ENCODE measurements around the gene RAET1E. TPM values are rescaled to one million over a fixed set of nuclear protein-coding genes. Genes with fewer than 3 reads are reported as not detected.

RAET1E gene
- total and polyA plus RNA-seq, 2 donors (not counting 3 experiments of a cell fraction or from before 2014, with no cell fraction given): 0.04 TPM; not detected in 1

- Histone ChIP-seq H3K9me3 (replicated peaks; ENCODE audit: control insufficient read depth, insufficient read depth, low read length) (no peaks in the 10 kb centered on the region), H3K27me3 (ENCODE audit: control insufficient read depth in 2 of 2, insufficient read depth in 2 of 2, low read length in 2 of 2) (peaks cover 9 to 11% of the 10 kb centered on the region in 2 experiments), H3K9me1 (replicated peaks; ENCODE audit: control insufficient read depth, extremely low read depth, insufficient read depth, low read length) (no peaks in the 10 kb centered on the region), H3K27ac (ENCODE audit: insufficient read depth, low read depth, low read length) (no peak overlapping the region), H4K20me1 (replicated peaks; ENCODE audit: control insufficient read depth, extremely low read depth, insufficient read depth, low read length) (no peaks in the 10 kb centered on the region), H3K79me2 (ENCODE audit: control insufficient read depth, insufficient read depth, low read length) (no peaks in the 10 kb centered on the region), H3K4me1 (ENCODE audit: control insufficient read depth, extremely low read depth, insufficient read depth, low read length) (peaks cover 4% of the 10 kb centered on the region), H3K4me3 (replicated peaks in 1 of 3; ENCODE audit: insufficient read depth in 1 of 3, low read depth in 1 of 3, low read length in 3 of 3) (no peak overlapping the region), H3K4me2 (ENCODE audit: insufficient read depth, low read length) (no peak overlapping the region), H2AFZ (ENCODE audit: low read depth, low read length) (no peak overlapping the region), H3K9ac (replicated peaks; ENCODE audit: extremely low read depth, insufficient read depth, low read length) (no peak overlapping the region), H3K36me3 (ENCODE audit: control insufficient read depth in 2 of 2, extremely low read depth in 1 of 2, insufficient read depth in 2 of 2, low read length in 2 of 2) (no peaks in the 10 kb centered on the region)
- CTCF ChIA-PET: interaction anchor here (1.4 to 1.5 kb wide), 2 partner anchors 16 to 95 kb away, joined by 3 to 5 read pairs; no protein-coding TSS in a partner anchor
- dilution Hi-C loops (cut with MboI; ENCODE audit: extremely low pct_ligation_motif_present, low sequenced_read_pairs): no loop called here
- intact Hi-C loops (cut with micrococcal nuclease): loop anchor here (5.0 to 10.0 kb wide), 2 partner anchors 354 to 897 kb away; partner anchors contain the start of gene GINM1
- FAIRE-seq (no peak), DNase-seq (ENCODE audit: low read depth, low spot score) (no peak)
- TF ChIP-seq FOS (IDR thresholded peaks at IDR 0.05; ENCODE audit: borderline replicate concordance, insufficient read depth, low read length) (no peak), JUN (IDR thresholded peaks at IDR 0.05; ENCODE audit: borderline replicate concordance, insufficient read depth, insufficient read length, low read depth) (no peak), POLR2A (IDR thresholded peaks at IDR 0.05; ENCODE audit: low read depth, low read length) (no peak), MAX (IDR thresholded peaks at IDR 0.05; ENCODE audit: insufficient read depth, insufficient read length) (no peak), POLR2AphosphoS5 (IDR thresholded peaks at IDR 0.05; ENCODE audit: insufficient read depth, low read depth, low read length) (no peak), GATA2 (IDR thresholded peaks at IDR 0.05; ENCODE audit: insufficient read depth, insufficient read length, low read depth, low read length) (no peak), MYC (IDR thresholded peaks at IDR 0.05; ENCODE audit: low read depth, low read length) (no peak), EZH2 (IDR thresholded peaks at IDR 0.05; ENCODE audit: borderline replicate concordance, low read depth, low read length, severe bottlenecking) (no peak), CTCF (IDR thresholded peaks at IDR 0.05; ENCODE audit: extremely low read depth in 1 of 2, insufficient read depth in 1 of 2, low read depth in 1 of 2, low read length in 2 of 2) (no peak)
- no TSS peak for BruUV-seq (replicated peaks)
- POLR2A ChIA-PET: no interaction called here
Measured at GRCh38 chr6:149921361-149921760, 23.4 kb upstream of the RAET1E start.
